GM20431 (cell line): ENCODE results near the gene STX10.

Experiments
- in situ Hi-C: fragments of 300-500 bp; cut with MseI, MboI; formaldehyde crosslinking; loops from one replicate; pipeline ENCODE4 v1.15.0; 2020; ENCODE audit warnings: low sequenced_read_pairs; ENCODE audit not compliant: unreplicated experiment

The STX10 gene

DNA sequence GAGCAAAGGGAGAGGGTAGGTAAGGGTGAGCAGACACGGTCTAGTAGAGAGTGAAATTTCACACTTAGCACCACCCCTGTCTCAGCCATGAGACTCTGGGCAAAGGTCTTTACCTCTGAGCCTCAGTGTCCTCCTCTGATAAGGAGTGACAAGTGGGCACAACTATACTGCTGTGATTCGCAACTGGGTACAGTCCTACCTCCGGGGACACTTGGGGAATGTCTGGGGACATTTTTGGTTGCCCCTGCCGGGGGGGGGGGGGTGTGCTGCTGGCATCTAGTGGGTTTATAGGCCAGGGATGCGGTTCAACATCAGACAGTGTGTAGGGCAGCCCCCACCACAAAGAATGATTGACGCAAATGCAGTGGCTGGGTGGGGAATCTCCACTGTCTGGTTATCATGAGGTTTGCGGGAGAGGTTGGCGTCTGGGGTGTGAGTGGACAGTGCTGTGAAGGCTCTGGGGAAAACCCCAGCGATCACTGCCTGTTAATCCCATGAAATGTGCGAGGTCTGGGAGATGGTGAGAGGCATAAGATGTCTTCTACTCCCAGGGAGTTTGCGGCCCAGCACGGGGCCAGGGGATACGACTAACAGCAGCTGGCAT is 27.8 kb downstream of the STX10 start:
- in situ Hi-C loops, result no loop called here

DNA sequence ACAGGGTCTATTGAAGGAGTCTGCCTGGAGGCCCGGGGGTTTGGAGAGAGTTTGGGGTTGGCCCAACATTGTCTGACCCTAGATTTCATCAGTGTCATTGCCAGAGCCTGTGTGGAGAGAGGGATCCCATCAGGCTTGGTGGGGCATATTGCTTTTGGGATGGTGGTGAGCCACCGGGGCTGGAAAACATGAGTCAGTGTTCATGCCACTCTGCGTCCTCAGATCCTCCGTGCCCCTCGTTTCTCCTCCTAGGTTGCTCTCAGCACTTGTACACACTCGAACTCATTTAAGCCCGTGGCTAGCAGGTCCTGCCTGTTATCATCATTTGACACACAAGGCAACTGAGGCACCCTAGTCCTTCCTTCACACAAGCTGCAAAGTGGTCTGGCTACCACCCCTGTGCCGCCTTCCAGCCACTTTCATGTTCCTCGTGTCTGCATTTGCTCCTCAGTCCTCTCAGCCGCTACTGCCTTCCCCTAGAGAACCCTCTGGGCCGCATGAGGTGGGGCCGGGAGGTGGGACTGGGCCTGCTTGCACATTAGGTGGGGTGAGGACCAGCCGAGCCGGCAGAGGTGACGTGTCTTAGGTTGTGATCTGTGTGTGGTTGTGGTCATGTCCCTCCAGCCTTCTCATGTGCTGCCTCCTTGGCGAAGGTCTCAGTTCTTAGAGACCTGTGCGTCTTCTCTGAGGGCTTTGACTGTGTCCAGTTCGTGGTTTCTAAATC is 28.5 kb downstream of the STX10 start:
- in situ Hi-C loops, result no loop called here

DNA sequence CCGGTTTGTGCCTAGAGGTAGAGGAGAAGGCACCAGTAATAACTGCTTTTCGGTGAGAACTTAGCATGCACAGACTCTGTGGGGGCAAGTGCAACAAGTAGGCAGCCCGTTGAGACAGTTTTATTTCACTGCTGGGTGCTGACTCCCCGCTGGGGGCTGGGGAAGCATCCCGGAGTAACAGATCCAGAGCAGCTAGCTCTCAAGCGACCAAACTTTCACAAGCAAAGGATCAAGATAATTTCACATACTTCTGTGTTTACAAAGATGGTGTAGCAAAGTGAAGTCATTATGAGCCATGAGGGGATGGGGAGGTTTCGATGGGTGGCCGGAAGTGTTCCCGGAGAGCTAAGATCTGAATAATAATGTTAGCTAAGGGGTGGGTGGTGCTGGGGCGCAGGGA is 29.4 kb downstream of the STX10 start:
- in situ Hi-C loops, result no loop called here

DNA sequence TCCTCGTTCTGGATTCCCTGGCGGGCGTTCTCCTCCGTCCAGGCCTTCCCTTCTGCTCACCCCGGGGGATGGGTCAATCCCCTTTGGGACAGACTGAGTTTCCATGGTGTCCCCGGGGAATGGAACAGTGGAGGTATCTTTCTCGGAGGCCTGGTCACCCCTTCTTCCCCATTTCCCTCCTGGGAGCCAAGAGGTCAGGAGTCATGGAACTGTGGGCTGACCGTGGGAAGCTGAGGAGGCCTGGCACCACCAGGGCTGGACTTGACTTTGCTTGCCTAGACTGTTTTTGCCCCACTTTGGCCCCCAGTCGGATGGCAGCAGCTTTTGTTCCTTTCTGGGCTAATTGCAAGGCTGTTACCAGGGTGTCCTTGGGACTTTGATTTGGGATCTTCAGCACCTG is 30.1 kb downstream of the STX10 start:
- in situ Hi-C loops, result no loop called here

DNA sequence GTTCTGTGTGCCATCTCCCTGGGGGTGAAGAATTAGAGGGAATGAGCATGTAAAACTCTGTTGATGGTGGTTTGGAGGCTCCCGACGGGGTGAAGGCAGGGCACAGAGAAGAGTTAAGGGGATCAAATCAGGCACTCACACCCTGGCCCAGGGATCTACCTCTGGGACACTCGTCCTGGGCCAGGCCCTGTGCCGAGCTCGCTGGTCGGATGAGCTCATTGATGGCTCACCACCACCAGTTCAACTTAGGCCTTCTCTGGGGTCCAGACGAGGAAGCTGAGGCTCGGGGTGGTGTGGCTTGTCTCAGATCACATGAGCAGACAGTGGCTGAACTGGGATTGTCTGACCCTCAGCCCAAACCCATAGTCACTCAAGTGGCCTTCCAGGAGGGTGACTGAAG is 30.5 kb downstream of the STX10 start:
- in situ Hi-C loops, result no loop called here

DNA sequence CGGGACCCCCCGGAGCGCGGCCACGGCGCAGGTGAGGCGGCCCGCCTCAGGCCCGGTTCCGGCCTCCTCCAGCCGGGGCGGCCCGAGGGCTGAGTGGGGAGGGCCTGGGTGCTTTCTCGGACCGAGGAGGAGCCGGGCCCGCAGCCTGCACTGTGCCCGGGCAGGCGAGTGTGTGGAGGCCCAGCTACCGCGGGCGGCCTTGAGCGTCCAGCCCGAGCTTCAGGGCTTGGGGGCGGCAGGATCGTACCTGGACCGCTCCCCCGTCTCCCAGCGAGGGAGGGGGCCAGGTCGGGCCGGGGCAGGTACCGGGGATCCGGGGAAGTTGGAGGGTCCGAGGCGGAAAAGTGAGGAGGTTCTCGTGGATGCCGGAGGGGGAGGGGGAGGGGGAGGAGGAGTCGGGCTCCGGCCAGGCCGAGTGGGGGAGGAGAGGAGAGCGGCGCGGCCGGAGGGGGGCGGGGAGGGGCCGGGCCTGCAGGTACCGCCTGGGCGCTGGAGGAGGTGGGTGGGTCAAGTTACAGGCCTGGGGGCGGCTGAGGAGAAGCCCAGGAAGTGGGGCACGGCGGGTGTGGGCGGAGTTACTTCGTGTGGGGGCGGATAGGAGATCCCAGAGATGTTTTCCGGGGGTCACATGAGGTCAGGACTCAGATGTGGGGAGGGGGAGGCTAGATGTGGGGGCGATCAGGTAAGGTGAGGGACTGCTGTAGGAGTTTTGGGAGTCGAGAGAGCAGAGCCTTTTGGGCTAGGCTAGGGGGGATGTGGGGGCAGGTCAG is 31.6 kb downstream of the STX10 start:
- in situ Hi-C loops, result no loop called here

DNA sequence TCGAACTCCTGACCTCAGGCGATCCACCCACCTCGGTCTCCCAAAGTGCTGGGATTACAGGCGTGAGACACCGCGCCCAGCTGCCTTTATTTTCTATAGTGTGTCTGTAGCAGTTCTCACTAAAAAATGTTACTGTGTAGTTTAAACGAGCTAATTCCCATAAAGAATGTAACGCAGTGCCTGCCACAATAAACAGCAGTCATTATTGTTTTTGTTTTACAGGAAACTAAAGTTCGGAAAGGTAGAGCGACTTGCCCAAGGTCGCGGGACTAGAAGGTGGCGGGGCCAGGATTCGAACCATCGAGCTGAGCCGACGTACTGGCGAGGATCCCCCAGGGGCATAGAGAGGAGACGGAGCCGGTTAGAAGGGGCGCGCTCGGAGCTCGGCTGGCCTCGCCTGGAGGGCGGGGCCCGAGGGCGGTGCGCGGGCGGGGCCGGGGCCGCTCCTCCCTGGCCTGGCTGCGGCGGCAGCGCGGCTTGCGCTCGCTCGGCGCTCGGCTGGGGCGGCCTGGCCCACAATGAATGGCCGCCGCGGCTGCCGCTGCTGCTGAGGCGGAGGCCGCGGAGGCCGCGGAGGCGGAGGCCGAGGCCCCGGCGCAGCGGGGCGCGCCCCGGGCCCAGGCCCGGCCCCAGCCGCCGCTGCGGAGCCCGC is 32.3 kb downstream of the STX10 start, which contains the start of gene NACC1:
Gene NACC1, plus strand, starts transcription at position 493 of the 652 bp plus-strand sequence. CDS start 16,944 bp downstream, outside the sequence.
- in situ Hi-C loops, result no loop called here

DNA sequence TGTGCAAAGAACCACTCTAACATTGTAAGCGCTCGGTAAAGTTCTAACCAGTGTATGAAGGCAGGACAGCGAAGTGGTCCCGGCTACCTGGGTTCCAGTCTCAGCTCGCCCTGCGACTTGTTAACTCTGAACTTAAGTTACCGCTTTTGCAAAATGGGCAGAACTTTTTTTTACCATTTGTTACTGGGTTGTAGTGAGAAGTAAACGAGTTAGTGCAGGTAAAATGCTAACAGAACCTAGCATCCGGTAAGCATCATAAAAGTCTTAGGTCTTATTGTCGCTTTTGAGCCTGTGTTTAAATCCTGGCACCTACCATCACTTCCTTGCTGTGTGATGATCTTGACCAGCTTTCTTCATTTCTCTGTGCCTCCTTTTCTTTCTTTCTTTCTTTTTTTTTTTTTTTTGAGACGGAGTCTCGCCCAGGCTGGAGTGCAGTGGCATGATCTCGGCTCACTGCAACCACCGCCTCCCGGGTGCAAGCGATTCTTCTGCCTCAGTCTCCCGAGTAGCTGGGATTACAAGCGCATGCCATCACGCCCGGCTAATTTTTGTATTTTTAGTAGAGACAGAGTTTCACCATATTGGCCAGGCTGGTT is 32.9 kb downstream of the STX10 start:
- in situ Hi-C loops, result no loop called here

DNA sequence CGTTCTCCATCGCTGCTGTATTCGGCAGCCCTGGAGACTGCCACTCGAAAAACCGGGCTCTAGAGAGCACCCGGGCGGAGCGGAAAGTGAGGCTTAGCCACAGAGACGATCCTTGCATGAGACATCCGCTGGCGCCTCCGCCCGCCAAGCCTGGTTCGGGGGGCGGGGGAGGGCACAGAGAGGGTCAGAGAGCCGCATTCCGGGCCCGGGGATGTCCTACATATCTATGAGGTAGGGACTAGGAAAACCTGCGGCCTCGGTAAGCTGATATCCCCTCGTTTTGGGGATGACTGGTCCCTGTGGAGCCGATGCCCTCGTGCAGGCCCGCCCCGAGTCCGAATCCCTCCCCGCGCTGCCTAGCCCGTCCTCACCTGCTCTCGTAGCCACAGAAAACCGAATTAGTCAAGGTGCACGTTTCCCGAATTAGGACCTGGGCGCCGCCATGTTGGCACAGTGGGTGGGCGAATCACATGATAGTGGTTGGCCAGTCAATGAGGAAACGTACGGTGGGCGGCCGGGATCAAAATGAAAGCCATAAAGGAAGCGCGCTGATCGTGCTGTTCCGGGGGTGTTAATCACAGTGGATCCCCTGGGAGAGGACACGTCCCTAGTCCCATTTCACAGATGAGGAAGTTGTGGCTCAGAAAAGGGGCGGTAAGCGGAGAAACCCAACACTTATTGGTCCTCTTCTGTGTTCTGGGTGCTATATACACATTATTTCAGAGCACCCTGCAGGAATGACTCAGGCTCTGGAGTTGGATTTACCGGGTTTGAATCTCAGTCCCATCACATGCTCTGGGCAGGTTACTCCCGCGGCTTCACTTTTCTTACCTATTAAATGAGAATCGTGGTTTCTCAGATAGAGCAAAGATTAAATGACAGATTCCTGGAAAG is 33.6 kb downstream of the STX10 start, which contains the start of gene TRMT1:
Gene TRMT1, minus strand, starts transcription at position 459 of the 894 bp plus-strand sequence. Its CDS starts 341 bp downstream, at position 118.
- in situ Hi-C loops, result no loop called here

DNA sequence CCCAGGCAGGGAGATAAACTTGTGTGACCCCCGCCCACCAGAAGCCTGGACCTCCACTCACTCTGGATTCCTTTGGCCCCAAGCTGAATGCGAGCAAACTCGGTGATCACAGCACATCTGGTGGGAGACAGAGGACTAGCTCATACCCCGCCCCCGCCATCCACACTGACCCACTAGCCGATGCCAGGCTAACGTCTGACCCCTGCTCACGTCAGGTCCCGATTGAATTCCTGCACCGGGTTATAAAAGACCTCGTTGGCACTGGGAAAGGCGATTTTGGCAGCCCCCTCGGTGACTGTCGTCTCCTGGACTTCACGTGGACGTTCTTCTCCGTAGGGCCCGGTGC is 34.3 kb downstream of the STX10 start:
- in situ Hi-C loops, result no loop called here

DNA sequence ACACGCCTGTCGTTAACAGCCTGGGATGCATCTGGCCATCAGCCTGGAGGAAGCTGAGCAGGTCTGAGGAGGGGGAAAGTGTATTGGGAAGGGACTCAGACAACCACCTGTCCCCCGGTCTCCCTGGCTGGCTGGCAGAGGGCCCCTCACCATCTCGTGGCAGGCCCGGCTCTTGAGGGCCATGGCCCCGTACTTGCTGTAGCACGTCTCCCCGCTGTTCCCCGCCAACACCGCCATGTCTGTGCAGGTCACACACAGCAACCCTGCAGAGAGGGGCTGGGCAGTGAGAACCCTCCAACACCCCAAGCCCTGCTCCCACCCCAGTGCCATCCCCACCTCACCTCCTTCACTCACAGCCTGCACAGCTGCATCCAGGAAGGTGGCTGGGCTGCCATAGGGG is 37.6 kb downstream of the STX10 start:
- in situ Hi-C loops, result no loop called here

DNA sequence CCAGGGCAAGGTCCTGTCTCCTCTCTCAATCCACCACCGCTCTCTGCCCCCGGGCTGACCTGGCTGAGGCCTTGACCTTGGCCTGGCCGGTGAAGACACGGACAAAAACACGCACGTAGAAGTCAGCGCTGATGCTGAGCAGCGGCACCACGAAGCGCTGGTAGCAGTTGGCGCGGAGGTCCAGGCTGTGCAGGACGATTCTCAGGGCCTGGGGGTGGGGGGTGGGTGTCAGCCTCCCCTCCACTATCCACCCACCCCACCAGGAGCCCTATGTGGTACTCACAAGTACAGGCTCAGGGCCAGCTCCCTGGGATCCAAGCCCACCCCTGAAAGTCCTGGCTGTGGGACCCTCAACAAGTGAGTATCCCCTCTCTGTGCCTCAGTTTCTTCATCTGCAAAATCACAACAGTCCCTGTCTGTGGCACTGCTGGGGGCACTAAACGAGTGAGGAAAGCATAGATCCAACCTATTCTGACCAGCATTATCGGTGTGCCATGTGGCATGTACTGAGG is 40.0 kb downstream of the STX10 start:
- in situ Hi-C loops, result no loop called here

DNA sequence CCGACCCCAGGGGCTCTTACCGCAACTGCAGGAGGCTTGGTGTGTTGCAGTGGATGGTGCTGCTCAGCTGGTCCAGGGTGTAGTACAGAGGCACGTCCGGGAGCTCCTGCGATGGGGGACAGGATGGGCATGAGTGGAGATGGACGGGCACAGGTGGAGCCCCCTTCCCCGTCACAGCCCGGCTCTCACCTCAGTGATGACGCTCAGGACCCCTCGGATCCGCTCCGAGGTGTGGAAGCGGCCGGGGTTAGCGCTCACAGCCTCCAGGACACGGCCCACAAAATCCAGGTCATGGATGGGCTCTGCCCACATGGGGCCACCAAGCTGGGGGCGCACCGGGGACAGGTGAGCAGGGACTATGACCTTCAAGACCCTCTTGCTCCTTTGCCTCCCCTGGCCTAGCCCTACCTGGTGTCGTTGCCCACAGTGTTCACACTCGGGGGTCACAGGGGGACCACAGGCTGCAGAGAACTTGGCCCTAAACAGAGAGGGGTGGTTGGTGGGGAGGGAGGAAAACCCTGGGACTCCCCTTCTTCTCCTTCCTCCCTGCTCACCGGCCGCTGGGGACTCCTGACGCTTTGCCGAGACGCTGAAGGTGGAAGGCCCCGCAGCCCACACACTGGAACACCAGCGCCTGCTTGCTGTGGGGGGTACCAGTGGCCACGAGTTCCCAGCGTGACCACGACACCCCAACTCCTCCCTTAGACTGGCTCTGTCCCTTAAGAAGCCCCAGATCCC is 40.6 kb downstream of the STX10 start:
- in situ Hi-C loops, result no loop called here

DNA sequence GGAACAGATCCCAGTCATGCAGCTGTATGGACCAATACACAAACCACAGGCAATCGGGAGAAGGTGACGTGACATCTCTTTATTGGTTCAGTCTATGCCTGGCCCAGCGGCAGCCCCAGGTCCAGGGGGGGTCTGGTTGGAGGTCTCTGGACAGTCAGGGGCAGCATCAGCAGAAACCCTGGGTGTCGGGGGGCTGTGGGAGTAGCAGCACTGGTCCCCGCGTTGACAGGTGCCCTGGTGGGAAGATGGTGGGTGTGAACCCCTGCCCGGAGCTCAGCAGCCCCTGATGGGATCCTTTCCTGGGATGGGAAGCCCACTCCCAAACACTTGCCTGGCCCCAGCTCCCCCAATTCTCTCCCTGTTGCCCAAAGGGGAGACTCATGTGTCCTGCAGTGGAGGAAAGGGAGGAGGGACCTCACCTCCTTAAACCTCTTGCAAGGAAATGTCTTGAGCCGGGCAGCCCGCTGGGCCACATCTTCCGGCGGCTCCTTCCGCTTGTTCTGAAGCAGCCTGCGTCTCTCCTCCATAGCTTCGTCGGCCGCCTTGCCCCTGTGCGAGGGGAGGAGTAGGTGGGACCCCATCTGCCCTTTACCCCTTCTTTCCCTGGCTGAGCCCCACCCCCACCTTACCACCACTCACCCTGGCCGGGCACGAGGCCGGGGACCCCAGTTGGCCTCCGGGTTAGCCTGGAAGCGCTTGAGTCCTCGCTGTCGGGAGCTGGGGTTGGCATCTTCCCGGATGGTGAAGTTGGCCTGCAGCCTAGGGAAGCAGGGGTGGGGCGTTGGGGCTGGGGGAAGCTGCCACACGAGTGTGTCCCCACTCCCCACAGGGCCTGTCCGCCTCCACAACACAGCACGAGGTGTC is 45.1 kb downstream of the STX10 start:
- in situ Hi-C loops, result no loop called here

DNA sequence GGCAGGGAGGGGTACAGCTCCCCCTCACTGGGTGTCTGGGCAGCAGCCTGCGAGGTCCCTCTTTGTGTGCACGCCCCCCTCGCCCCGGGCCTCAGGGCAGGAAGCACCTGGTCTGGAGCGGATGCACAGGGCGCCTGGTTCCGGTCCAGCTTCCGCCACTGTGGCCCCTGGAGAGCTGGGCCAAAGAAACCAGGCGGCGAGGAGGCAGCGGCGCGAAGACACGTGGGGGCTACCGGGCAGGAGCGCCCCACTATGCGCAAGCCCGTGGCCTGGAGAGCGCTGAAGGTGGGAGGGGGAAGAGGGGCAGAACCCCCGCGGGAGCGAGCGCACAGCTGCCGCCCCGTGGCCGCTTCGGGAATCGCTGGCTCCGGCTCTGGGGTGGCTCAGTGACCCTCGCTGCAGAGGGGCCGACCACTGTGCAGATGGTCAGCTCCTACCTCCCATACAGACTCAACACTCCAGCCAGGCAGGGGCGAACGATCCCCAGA is 45.8 kb downstream of the STX10 start:
- in situ Hi-C loops, result no loop called here

DNA sequence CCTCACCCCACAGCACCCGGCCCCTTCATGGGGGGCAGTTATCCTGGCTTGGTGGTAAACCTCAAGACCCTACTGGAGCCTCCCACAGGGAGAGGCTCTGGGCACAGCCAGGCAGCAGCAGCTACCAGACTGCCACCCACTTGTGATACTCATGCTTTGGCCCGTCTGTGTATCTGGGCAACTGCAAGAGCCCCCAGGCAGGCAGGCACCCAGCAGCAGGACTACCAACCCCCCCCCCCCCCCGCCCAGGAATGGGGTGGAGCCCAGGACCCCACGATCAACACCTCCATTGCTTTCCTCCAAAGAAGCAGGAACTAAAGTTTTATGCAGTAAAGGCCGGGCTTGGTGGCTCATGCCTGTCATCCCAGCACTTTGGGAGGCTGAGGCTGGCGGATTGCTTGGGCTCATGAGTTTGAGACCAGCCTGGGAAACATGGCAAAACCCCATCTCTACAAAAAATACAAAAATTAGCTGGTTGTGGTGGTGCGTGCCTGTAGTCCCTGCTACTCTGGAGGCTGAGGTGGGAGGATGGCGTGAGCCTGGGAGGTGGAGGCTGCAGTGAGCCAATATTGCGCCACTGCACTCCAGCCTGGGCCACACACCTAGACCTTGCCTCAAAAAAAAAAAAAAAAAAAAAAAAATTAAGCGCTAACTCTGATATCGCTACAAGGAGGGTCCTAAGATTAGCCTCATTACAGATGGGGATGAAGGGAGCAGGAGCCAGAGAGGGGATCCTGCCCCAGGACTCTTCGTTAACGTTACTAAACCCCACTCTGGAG is 46.4 kb downstream of the STX10 start:
- in situ Hi-C loops, result no loop called here
